Caco-2 (cell line): ENCODE results near the gene QSOX2. TPM values are rescaled to one million over a fixed set of nuclear protein-coding genes. Genes with fewer than 3 reads are reported as not detected.

Experiments
- BruUV-seq: library from RNA; stranded (reverse); fragments of 400-500 nt; replicated peaks from 2 replicates; lab custom pipeline; 2021; lab: Mats Ljungman, UMichigan
- CTCF ChIA-PET: fragments of 300-600 bp; sonication (Branson Sonifier 250); formaldehyde crosslinking; loops from one replicate; lab custom pipeline; 2022; ENCODE audit warnings: antibody characterized with exemption; lab: Charles Lee
- POLR2A ChIA-PET: fragments of 300-600 bp; sonication (Branson Sonifier 250); formaldehyde crosslinking; loops from one replicate; lab custom pipeline; 2022; ENCODE audit warnings: antibody characterized with exemption; lab: Charles Lee
- DNase-seq, 2 experiments: peaks; one replicate each; pipeline versions ENCODE4 v3.0.0 to v3.0.0-alpha.2; 2020 to 2022
- H3K27me3 ChIP-seq: replicated peaks from 2 replicates; pipeline ENCODE4 v1.6.0; 2011; ENCODE audit warnings: low read length; ENCODE audit not compliant: control insufficient read depth, insufficient read depth
- H3K36me3 ChIP-seq: 2 replicates; pipeline ENCODE4 v1.5.1; 2011; ENCODE audit warnings: low read length; ENCODE audit not compliant: control insufficient read depth, insufficient read depth
- H3K4me1 ChIP-seq: fragments of 250-450 bp; sonication (Bioruptor Pico); 2 replicates; pipeline ENCODE4 v1.5.1; 2020; ENCODE audit warnings: mild to moderate bottlenecking
- H3K4me3 ChIP-seq: 2 replicates; pipeline ENCODE4 v1.5.1; 2011; ENCODE audit warnings: low read depth, mild to moderate bottlenecking, control low read depth, low read length
- H3K9me3 ChIP-seq: fragments of 250-450 bp; sonication (Bioruptor Pico); 2 replicates; pipeline ENCODE4 v1.5.1; 2020; ENCODE audit warnings: mild to moderate bottlenecking, moderate library complexity
- H3K27ac Mint-ChIP-seq: one replicate; pipeline ENCODE4 v1.8.0; 2022; ENCODE audit warnings: mixed read lengths; ENCODE audit not compliant: unreplicated experiment
- H3K27me3 Mint-ChIP-seq: one replicate; pipeline ENCODE4 v1.8.0; 2022; ENCODE audit warnings: mixed read lengths; ENCODE audit not compliant: insufficient read depth, unreplicated experiment
- H3K36me3 Mint-ChIP-seq: one replicate; pipeline ENCODE4 v1.8.0; 2022; ENCODE audit warnings: mild to moderate bottlenecking, mixed read lengths; ENCODE audit not compliant: insufficient read depth, unreplicated experiment
- H3K4me1 Mint-ChIP-seq: one replicate; pipeline ENCODE4 v1.8.0; 2022; ENCODE audit warnings: low read depth, mixed read lengths; ENCODE audit not compliant: unreplicated experiment
- H3K4me3 Mint-ChIP-seq: one replicate; pipeline ENCODE4 v1.8.0; 2022; ENCODE audit warnings: mild to moderate bottlenecking, moderate library complexity, mixed read lengths; ENCODE audit not compliant: unreplicated experiment
- H3K9me3 Mint-ChIP-seq: one replicate; pipeline ENCODE4 v1.8.0; 2022; ENCODE audit warnings: mixed read lengths; ENCODE audit not compliant: unreplicated experiment
- intact Hi-C: fragments of 100-400 bp; cut with micrococcal nuclease; formaldehyde crosslinking; loops from one replicate; pipeline ENCODE4 v1.10.0; 2022; ENCODE audit not compliant: unreplicated experiment
- total RNA-seq: library from RNA; stranded (reverse); gene quantifications from 2 replicates; pipeline ENCODE4 v1.2.3, GENCODE V29; 2022
- TF ChIP-seq, protein P1 (sequence below), 2 experiments: fragments of 200-600 bp in 1 of 2; IDR thresholded peaks; 1 replicate in 1 of 2; 2 replicates in 1 of 2; pipeline versions ENCODE4 v1.5.1 to v1.8.0; 2011 to 2022; ENCODE audit warnings: antibody characterized with exemption in 1 of 2, control low read depth in 1 of 2, inconsistent platforms in 1 of 2, low read depth in 1 of 2, low read length in 1 of 2, mild to moderate bottlenecking in 1 of 2, moderate library complexity in 1 of 2; ENCODE audit not compliant: insufficient read depth in 1 of 2, severe bottlenecking in 1 of 2, unreplicated experiment in 1 of 2

Gene QSOX2
- total RNA-seq, 1 experiment from 2014 or later, result 29.6 TPM

DNA sequence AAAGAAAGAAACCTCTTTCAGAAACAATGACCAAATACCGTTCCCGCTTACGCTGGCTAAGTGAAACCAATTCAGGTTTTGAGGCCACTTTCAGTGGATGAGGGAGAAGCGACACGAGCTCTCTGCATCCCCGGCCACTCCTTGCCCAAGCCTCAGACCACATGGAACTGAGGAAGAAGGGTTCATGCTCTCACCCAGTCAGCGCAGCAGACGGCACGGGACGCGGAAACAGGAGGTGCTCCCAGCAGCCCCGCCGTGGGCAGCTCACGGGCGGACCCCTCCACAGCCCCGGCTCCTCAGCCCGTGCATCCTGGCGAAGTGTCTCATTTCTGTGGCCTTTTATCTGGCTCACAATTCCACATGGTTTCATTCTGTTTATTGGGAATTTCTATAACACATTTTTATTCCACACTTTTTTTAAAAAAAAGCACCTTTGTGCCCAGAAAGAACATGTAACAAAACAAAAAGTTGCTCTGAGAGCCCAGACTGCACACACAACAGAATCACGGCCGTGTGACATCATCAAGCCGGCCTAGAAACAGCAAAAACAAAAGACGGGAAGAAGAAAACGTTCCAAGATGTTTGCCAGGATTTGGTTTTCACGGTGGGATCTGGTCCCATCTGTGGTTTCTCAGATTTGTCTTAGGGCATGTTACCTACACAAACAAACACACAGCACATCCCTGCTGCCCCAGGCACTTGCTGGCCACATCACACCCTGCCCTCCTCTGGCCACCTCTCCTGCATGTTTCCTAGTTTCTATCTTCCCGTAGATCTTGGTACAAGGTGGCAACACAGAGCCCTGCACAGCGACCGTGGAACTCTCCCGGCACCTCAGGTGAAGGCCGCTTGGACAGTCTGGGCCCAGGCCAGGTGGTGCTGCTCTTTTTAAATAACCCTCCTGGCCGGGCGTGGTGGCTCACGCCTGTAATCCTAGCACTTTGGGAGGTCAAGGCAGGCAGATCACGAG lies 16.2 kb downstream of the QSOX2 start:
- intact Hi-C loops, result loop anchor here (10.0 kb wide), 1 partner anchor 55 kb away; no protein-coding TSS in a partner anchor
- Mint-ChIP-seq H3K9me3 (no peaks in the 10 kb centered on the region), H3K4me3 (no peak overlapping the region), H3K27me3 (no peaks in the 10 kb centered on the region), H3K27ac (no peak overlapping the region), H3K4me1 (no peaks in the 10 kb centered on the region), H3K36me3 (peaks cover 37% of the 10 kb centered on the region)
- TF ChIP-seq, protein P1, sequence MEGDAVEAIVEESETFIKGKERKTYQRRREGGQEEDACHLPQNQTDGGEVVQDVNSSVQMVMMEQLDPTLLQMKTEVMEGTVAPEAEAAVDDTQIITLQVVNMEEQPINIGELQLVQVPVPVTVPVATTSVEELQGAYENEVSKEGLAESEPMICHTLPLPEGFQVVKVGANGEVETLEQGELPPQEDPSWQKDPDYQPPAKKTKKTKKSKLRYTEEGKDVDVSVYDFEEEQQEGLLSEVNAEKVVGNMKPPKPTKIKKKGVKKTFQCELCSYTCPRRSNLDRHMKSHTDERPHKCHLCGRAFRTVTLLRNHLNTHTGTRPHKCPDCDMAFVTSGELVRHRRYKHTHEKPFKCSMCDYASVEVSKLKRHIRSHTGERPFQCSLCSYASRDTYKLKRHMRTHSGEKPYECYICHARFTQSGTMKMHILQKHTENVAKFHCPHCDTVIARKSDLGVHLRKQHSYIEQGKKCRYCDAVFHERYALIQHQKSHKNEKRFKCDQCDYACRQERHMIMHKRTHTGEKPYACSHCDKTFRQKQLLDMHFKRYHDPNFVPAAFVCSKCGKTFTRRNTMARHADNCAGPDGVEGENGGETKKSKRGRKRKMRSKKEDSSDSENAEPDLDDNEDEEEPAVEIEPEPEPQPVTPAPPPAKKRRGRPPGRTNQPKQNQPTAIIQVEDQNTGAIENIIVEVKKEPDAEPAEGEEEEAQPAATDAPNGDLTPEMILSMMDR (IDR thresholded peaks at IDR 0.05; ENCODE audit: insufficient read depth in 1 of 2, low read depth in 1 of 2, low read length in 1 of 2, severe bottlenecking in 1 of 2, unreplicated experiment in 1 of 2), result no peak
- no TSS peak for BruUV-seq
- ChIA-PET POLR2A (no interaction called here), CTCF (no interaction called here)
- Histone ChIP-seq H3K9me3 (no peaks in the 10 kb centered on the region), H3K4me3 (no peak overlapping the region), H3K27me3 (no peaks in the 10 kb centered on the region), H3K36me3 (peaks cover 5% of the 10 kb centered on the region), H3K4me1 (no peaks in the 10 kb centered on the region)
- DNase-seq, result no peak

DNA sequence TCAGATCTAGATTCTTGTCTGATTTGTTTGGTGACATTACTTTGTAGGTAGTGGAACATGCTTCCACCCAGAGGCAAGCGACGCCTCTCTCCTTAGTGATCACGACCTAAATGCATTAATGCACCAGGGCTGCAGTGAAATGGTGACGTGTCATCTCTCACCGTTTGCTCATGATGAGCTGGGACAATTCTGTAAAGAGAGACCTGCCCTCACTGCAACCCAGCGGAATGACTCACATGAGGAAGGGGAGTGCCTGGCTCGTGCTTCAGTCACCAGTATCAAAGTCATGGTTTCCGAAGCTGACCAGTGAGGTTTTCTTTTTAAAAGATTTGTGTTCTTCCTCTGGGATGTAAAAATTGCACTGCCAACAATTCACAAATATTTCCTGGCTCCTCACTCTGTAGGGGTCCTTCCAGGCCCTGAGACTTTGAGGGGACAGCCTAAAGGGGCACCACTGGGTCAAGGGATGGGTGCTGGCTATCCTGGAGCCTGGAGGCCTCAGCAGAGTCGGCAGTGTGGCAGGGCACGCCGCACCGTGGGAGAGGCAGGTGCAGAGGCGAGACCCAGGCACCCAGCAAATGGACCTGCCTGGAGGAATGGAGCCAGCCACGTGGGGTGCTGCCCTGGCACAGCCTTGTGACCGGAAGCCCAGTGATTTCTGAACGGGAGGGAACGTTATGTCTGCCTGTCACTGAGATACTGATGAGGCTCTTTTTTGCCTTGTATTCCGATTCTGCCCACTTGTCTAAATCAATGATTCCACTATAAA lies 17.3 kb downstream of the QSOX2 start:
- Histone ChIP-seq H3K4me3 (no peak overlapping the region), H3K36me3 (peaks cover 8% of the 10 kb centered on the region), H3K4me1 (no peaks in the 10 kb centered on the region), H3K9me3 (no peaks in the 10 kb centered on the region), H3K27me3 (no peaks in the 10 kb centered on the region)
- BruUV-seq, result no TSS peak
- Mint-ChIP-seq H3K36me3 (peaks cover 35% of the 10 kb centered on the region), H3K4me1 (no peaks in the 10 kb centered on the region), H3K9me3 (no peaks in the 10 kb centered on the region), H3K27me3 (no peaks in the 10 kb centered on the region), H3K4me3 (no peak overlapping the region), H3K27ac (no peak overlapping the region)
- intact Hi-C loops, result loop anchor here (10.0 kb wide), 1 partner anchor 53 kb away; no protein-coding TSS in a partner anchor
- DNase-seq, result no peak
- ChIA-PET POLR2A (no interaction called here), CTCF (interaction anchor here (0.6 kb wide), 1 partner anchor 95 kb away, joined by 3 read pairs; no protein-coding TSS in a partner anchor)
- TF ChIP-seq, protein P1 (IDR thresholded peaks at IDR 0.05; ENCODE audit: insufficient read depth in 1 of 2, low read depth in 1 of 2, low read length in 1 of 2, severe bottlenecking in 1 of 2, unreplicated experiment in 1 of 2), result no peak
